Measurements from ENCODE around the gene PIGL. TPM values are rescaled to one million over a fixed set of nuclear protein-coding genes. Genes with fewer than 3 reads are reported as not detected.
A peak's percentile ranks its signal among the peaks of the same experiment; 100 is the strongest.

The PIGL gene
- total and polyA plus RNA-seq, 7 donors, result 3.0 to 42.4 (median 24.2) TPM

DNA sequence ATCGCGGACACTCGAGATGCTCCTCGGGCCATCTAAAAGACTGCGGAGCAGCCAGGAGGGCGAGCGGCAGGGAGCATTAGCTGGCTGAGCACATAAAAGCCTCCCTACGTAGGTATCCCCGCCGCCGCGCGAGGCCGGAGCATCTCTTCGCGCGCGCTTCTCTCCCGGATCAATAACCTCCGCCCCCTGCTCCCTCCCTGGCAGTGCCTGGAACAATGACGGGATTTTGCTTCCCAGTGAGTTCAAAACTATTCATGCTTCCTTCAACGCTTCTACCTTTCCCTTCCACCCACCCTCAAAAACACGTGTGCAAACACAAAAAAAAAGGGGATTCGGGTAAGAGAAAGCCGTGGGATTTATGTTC lies 135.3 kb downstream of the PIGL start:
- Histone ChIP-seq H3K9me3 (no peaks in the 10 kb centered on the region), H3K4me3 (peak overlapping the region; percentile 57 to 65 (median 60)), H3K4me1 (peaks cover 0 to 14% (median 10%) of the 10 kb centered on the region in 4 donors), H3K27ac (peak overlapping the region in 3 of 4 donors; percentile 39 to 68 (median 66)), H3K27me3 (no peaks in the 10 kb centered on the region), H3K36me3 (peaks cover 0 to 11% (median 2%) of the 10 kb centered on the region in 4 donors)
- no peak for DNase-seq
- TF ChIP-seq, protein P1, sequence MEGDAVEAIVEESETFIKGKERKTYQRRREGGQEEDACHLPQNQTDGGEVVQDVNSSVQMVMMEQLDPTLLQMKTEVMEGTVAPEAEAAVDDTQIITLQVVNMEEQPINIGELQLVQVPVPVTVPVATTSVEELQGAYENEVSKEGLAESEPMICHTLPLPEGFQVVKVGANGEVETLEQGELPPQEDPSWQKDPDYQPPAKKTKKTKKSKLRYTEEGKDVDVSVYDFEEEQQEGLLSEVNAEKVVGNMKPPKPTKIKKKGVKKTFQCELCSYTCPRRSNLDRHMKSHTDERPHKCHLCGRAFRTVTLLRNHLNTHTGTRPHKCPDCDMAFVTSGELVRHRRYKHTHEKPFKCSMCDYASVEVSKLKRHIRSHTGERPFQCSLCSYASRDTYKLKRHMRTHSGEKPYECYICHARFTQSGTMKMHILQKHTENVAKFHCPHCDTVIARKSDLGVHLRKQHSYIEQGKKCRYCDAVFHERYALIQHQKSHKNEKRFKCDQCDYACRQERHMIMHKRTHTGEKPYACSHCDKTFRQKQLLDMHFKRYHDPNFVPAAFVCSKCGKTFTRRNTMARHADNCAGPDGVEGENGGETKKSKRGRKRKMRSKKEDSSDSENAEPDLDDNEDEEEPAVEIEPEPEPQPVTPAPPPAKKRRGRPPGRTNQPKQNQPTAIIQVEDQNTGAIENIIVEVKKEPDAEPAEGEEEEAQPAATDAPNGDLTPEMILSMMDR (IDR thresholded peaks at IDR 0.05), result no peak
- no peak for TF ChIP-seq POLR2A (IDR thresholded peaks at IDR 0.05)
- TF ChIP-seq POLR2AphosphoS5 (IDR thresholded peaks at IDR 0.05), result no peak
- TF ChIP-seq EP300 (IDR thresholded peaks at IDR 0.05), result no peak
- WGBS, 2 donors, result 1 to 5% methylated on average over 25 of the region's 25 CpGs
- intact Hi-C loops (cut with DNase I), result loop anchor here (5.0 kb wide), 1 partner anchor 65 kb away; no protein-coding TSS in a partner anchor

DNA sequence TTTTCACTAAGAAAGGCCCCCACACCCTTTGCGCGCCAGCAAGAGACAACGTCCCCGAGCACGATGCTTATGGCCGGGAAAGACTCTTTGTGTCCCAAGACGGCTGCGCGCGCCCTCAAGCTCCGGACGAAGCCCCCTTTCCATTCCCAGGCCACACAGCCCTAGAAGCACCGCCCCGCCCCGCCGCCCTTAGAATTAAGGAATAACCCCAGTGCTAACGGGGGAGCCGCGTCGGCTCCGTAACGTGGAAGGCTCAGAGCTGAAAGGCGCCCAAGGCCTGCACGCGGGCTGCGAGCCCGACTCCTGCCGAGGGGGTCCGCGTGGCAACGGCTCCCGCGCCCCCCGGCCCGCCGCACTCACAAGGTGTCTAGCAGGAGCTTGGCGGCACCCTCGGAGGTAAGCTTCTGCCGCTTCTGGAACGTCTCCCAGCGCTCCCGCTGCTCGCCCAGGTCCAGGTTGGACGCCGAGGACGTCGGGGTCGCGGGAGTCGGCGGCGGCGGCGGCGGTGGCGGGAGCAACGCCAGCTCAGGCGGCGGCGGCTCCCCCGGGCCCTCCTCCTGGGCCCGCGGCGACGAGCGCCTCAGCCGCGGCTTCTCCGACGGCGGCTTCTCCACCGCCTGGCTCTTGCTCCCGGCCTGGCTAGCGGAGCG lies 135.8 kb downstream of the PIGL start:
- H3K27ac ChIP-seq, result peak overlapping the region; percentile 39 to 68 (median 66)
- 0 to 1% methylated on average over 75 of the region's 75 CpGs for WGBS, 2 donors
- H3K4me3 ChIP-seq, result peak overlapping the region; percentile 57 to 65 (median 60)
- no peaks in the 10 kb centered on the region for H3K9me3 ChIP-seq
- peaks cover 0 to 11% (median 2%) of the 10 kb centered on the region in 4 donors for H3K36me3 ChIP-seq
- intact Hi-C loops (cut with DNase I), result loop anchor here (5.0 kb wide), 1 partner anchor 65 kb away; no protein-coding TSS in a partner anchor
- H3K27me3 ChIP-seq, result no peaks in the 10 kb centered on the region
- peak; percentile 70 for DNase-seq
- peaks cover 0 to 14% (median 10%) of the 10 kb centered on the region in 4 donors for H3K4me1 ChIP-seq
- TF ChIP-seq EP300 (IDR thresholded peaks at IDR 0.05), result no peak
- no peak for TF ChIP-seq POLR2A (IDR thresholded peaks at IDR 0.05)
- TF ChIP-seq, protein P1 (IDR thresholded peaks at IDR 0.05), result no peak
- peak in 1 of 4 donors; percentile 27 for TF ChIP-seq POLR2AphosphoS5 (IDR thresholded peaks at IDR 0.05)

DNA sequence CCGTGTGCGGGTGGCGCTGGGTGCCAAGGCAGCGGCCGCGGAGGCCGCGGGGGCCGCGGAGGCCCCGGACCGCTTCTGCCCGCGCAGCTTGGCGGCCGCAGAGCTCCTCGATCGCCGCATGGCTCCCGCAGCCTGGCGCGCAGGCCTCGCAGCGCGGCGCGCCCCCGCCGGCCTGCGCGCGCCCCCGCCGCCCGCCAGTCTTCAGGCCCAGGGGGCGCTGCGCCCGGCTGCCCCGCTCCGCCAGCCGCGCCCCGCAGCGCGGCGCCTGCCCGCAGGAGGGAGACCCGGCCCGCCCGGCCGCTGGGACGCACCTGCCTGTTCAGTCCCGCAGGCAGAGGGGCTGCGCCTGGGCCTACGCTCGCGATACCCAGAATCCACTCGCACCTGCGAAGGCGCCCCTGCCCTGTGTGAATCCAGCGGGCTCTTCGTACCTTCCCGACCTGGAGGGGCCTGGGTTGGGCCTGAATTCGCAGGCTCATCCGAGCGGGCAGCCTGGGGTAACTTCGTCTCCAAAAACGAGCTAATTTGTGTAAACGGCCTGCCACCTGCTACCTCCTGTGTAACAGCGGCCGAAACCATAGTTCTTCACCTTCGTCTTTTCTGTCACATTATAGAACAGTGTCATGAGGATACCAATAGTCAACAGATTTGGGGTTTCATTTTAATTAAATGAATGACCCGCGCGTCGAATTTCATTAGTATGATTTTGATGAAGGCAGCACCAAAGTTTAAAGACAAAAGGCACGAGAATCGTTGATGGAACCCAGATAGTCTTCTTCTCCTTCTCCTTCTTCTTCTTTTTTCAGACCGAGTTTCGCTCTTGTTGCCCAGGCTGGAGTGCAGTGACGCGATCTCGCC lies 136.5 kb downstream of the PIGL start, which contains the start of gene CENPV:
CENPV (minus strand) TSS at position 153 of the 858 bp plus-strand sequence; CDS start at position 120, 33 bp downstream.
- peak within 1 kb of the TSS; percentile 42 to 68 (median 66) for H3K27ac ChIP-seq
- H3K27me3 ChIP-seq, result no peaks in the 10 kb centered on the region
- peak; percentile 63 for DNase-seq
- no peaks in the 10 kb centered on the region for H3K9me3 ChIP-seq
- intact Hi-C loops (cut with DNase I), result loop anchor here (5.0 kb wide), 1 partner anchor 66 kb away; no protein-coding TSS in a partner anchor
- WGBS, 2 donors, result 15 to 17% methylated on average over 83 of the region's 83 CpGs
- peak within 1 kb of the TSS; percentile 57 to 65 (median 60) for H3K4me3 ChIP-seq
- H3K4me1 ChIP-seq, result peaks cover 0 to 14% (median 10%) of the 10 kb centered on the region in 4 donors
- peaks cover 0 to 8% (median under 1%) of the 10 kb centered on the region in 4 donors for H3K36me3 ChIP-seq
- no peak for TF ChIP-seq POLR2A (IDR thresholded peaks at IDR 0.05)
- TF ChIP-seq POLR2AphosphoS5 (IDR thresholded peaks at IDR 0.05), result no peak
- TF ChIP-seq EP300 (IDR thresholded peaks at IDR 0.05), result no peak
- TF ChIP-seq, protein P1 (IDR thresholded peaks at IDR 0.05), result no peak

DNA sequence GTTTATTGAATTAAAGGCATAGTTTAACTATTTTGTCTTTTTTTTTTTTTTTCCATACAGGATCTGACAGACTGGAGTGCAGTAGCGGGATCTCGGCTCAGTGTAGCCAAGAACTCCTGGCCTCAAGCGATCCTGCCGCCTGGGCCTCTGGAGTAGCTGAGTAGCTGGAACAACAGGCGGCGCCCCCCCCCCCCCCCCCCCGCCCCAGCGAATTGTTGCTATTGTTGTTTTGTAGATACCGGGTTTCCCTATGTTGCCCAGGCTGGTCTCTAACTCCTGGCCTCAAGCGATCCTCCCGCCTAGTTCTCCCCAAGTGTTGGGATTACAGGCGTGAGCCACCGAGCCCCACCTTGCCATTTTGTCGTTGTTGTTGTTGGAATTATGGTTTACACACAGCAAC lies 137.6 kb downstream of the PIGL start:
- Histone ChIP-seq H3K27ac (no peak overlapping the region), H3K4me1 (peaks cover 0 to 14% (median 10%) of the 10 kb centered on the region in 4 donors), H3K4me3 (no peak overlapping the region), H3K27me3 (no peaks in the 10 kb centered on the region), H3K36me3 (no peaks in the 10 kb centered on the region), H3K9me3 (no peaks in the 10 kb centered on the region)
- 93 to 98% methylated on average over 14 of the region's 14 CpGs for WGBS, 2 donors
- TF ChIP-seq POLR2AphosphoS5 (IDR thresholded peaks at IDR 0.05) (no peak), POLR2A (IDR thresholded peaks at IDR 0.05) (no peak), EP300 (IDR thresholded peaks at IDR 0.05) (no peak)
- TF ChIP-seq, protein P1 (IDR thresholded peaks at IDR 0.05), result no peak
- DNase-seq, result peak; percentile 14
- intact Hi-C loops (cut with DNase I), result loop anchor here (5.0 kb wide), 1 partner anchor 67 kb away; no protein-coding TSS in a partner anchor

All from sigmoid colon (tissue), 7 donors.